ENCODE data around the gene HSPA9.

The HSPA9 gene

DNA sequence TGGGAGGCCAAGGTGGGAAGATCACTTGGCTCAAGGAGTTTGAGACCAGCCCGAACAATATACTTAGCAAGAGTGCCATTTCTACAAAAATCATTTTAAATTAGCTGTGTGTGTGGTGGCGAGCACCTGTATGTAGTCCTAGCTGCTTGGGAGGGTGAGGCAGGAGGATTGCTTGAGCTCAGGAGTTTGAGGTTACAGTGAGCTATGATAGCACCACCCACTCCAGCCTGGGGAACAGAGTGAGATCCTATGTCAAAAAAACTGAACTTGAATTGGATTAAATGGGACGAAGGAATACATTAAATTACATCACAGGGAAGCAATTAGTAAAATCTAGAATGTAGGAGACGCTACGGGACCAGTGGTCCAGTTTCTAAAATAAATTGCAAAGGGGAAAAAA lies 25.8 kb downstream of the HSPA9 start:
- Histone ChIP-seq H3K4me1 (ENCODE audit: control insufficient read depth in 1 of 2, insufficient read depth in 2 of 2, low read length in 2 of 2) (peaks cover 4% of the 10 kb centered on the region in 2 experiments), H4K8ac (ENCODE audit: low read depth, low read length) (no peak overlapping the region), H4K12ac (ENCODE audit: low read depth, low read length) (no peak overlapping the region), H3K14ac (ENCODE audit: low read length) (no peak overlapping the region), H3K9me3 (ENCODE audit: insufficient read depth, low read depth, low read length) (no peaks in the 10 kb centered on the region), H3K79me2 (ENCODE audit: control insufficient read depth, insufficient read depth, low read length, poor library complexity) (peaks cover 2% of the 10 kb centered on the region), H3K4ac (ENCODE audit: low read depth, low read length) (peak overlapping the region; percentile 6), H3K23ac (ENCODE audit: low read length) (no peak overlapping the region), H3K27me3 (ENCODE audit: insufficient read depth, low read length) (no peaks in the 10 kb centered on the region), H2AK5ac (ENCODE audit: low read length) (no peak overlapping the region), H2BK120ac (ENCODE audit: insufficient read depth, low read length, poor library complexity) (no peak overlapping the region), H3K9ac (ENCODE audit: low read length) (no peak overlapping the region), H3K79me1 (ENCODE audit: low read length) (no peaks in the 10 kb centered on the region), H4K91ac (ENCODE audit: low read depth, low read length) (no peak overlapping the region), H2BK5ac (ENCODE audit: low read depth, low read length, poor library complexity) (no peak overlapping the region), H3K4me2 (ENCODE audit: low read length) (no peak overlapping the region), H2AFZ (ENCODE audit: insufficient read depth, low read length, poor library complexity) (no peak overlapping the region), H3K27ac (ENCODE audit: low read depth, low read length) (no peak overlapping the region), H3K4me3 (ENCODE audit: low read depth, low read length) (no peak overlapping the region), H3K18ac (ENCODE audit: low read length) (no peak overlapping the region), H2BK12ac (ENCODE audit: low read length) (no peak overlapping the region), H3K36me3 (ENCODE audit: control insufficient read depth in 1 of 2, insufficient read depth in 2 of 2, low read length in 2 of 2) (peaks cover 3 to 7% of the 10 kb centered on the region in 2 experiments)
- no peak for DNase-seq
- WGBS (ENCODE audit: extremely low coverage, insufficient coverage, insufficient read length): no CpG with 5 or more reads among the region's 5 CpGs

GRCh38 chr5:138545919-138546562 lies 29.2 kb downstream of the HSPA9 start:
- Histone ChIP-seq H3K18ac (ENCODE audit: low read length) (no peak overlapping the region), H3K9ac (ENCODE audit: low read length) (no peak overlapping the region), H3K4ac (ENCODE audit: low read depth, low read length) (no peak overlapping the region), H3K14ac (ENCODE audit: low read length) (no peak overlapping the region), H3K79me2 (ENCODE audit: control insufficient read depth, insufficient read depth, low read length, poor library complexity) (peaks cover 24% of the 10 kb centered on the region), H2BK12ac (ENCODE audit: low read length) (no peak overlapping the region), H4K91ac (ENCODE audit: low read depth, low read length) (no peak overlapping the region), H4K12ac (ENCODE audit: low read depth, low read length) (no peak overlapping the region), H4K8ac (ENCODE audit: low read depth, low read length) (no peak overlapping the region), H2AK5ac (ENCODE audit: low read length) (no peak overlapping the region), H3K4me2 (ENCODE audit: low read length) (no peak overlapping the region), H2BK120ac (ENCODE audit: insufficient read depth, low read length, poor library complexity) (no peak overlapping the region), H3K4me3 (ENCODE audit: low read depth, low read length) (no peak overlapping the region), H3K27ac (ENCODE audit: low read depth, low read length) (no peak overlapping the region), H3K36me3 (ENCODE audit: control insufficient read depth in 1 of 2, insufficient read depth in 2 of 2, low read length in 2 of 2) (peaks cover 0 to 3% of the 10 kb centered on the region in 2 experiments), H3K27me3 (ENCODE audit: insufficient read depth, low read length) (no peaks in the 10 kb centered on the region), H3K4me1 (ENCODE audit: control insufficient read depth in 1 of 2, insufficient read depth in 2 of 2, low read length in 2 of 2) (peaks cover 7 to 8% of the 10 kb centered on the region in 2 experiments), H3K23ac (ENCODE audit: low read length) (no peak overlapping the region), H3K9me3 (ENCODE audit: insufficient read depth, low read depth, low read length) (no peaks in the 10 kb centered on the region), H3K79me1 (ENCODE audit: low read length) (peaks cover 17% of the 10 kb centered on the region), H2AFZ (ENCODE audit: insufficient read depth, low read length, poor library complexity) (no peak overlapping the region), H2BK5ac (ENCODE audit: low read depth, low read length, poor library complexity) (no peak overlapping the region)
- peak; percentile 72 to 83 for DNase-seq
- WGBS (ENCODE audit: extremely low coverage, insufficient coverage, insufficient read length): no CpG with 5 or more reads among the region's 6 CpGs

GRCh38 chr5:138544181-138545134 lies 30.7 kb downstream of the HSPA9 start:
- peak overlapping the region; percentile 49 for H2AK5ac ChIP-seq (ENCODE audit: low read length)
- H3K23ac ChIP-seq (ENCODE audit: low read length): no peak overlapping the region
- H3K27me3 ChIP-seq (ENCODE audit: insufficient read depth, low read length): no peaks in the 10 kb centered on the region
- peaks cover 7 to 8% of the 10 kb centered on the region in 2 experiments for H3K4me1 ChIP-seq (ENCODE audit: control insufficient read depth in 1 of 2, insufficient read depth in 2 of 2, low read length in 2 of 2)
- H3K9me3 ChIP-seq (ENCODE audit: insufficient read depth, low read depth, low read length): no peaks in the 10 kb centered on the region
- H2BK5ac ChIP-seq (ENCODE audit: low read depth, low read length, poor library complexity): peak overlapping the region; percentile 6
- peak overlapping the region; percentile 6 for H4K12ac ChIP-seq (ENCODE audit: low read depth, low read length)
- H3K14ac ChIP-seq (ENCODE audit: low read length): no peak overlapping the region
- no peak overlapping the region for H3K18ac ChIP-seq (ENCODE audit: low read length)
- peaks cover 17% of the 10 kb centered on the region for H3K79me1 ChIP-seq (ENCODE audit: low read length)
- H2BK120ac ChIP-seq (ENCODE audit: insufficient read depth, low read length, poor library complexity): no peak overlapping the region
- H3K4me3 ChIP-seq (ENCODE audit: low read depth, low read length): no peak overlapping the region
- H3K27ac ChIP-seq (ENCODE audit: low read depth, low read length): no peak overlapping the region
- H3K4me2 ChIP-seq (ENCODE audit: low read length): peak overlapping the region; percentile 88
- H4K8ac ChIP-seq (ENCODE audit: low read depth, low read length): no peak overlapping the region
- peak overlapping the region; percentile 87 for H3K4ac ChIP-seq (ENCODE audit: low read depth, low read length)
- DNase-seq: no peak
- peaks cover 24% of the 10 kb centered on the region for H3K79me2 ChIP-seq (ENCODE audit: control insufficient read depth, insufficient read depth, low read length, poor library complexity)
- peak overlapping the region; percentile 94 for H4K91ac ChIP-seq (ENCODE audit: low read depth, low read length)
- peak overlapping the region; percentile 98 for H3K9ac ChIP-seq (ENCODE audit: low read length)
- peaks cover 0 to 3% of the 10 kb centered on the region in 2 experiments for H3K36me3 ChIP-seq (ENCODE audit: control insufficient read depth in 1 of 2, insufficient read depth in 2 of 2, low read length in 2 of 2)
- H2BK12ac ChIP-seq (ENCODE audit: low read length): no peak overlapping the region
- WGBS (ENCODE audit: extremely low coverage, insufficient coverage, insufficient read length): no CpG with 5 or more reads among the region's 16 CpGs
- H2AFZ ChIP-seq (ENCODE audit: insufficient read depth, low read length, poor library complexity): no peak overlapping the region

- Histone ChIP-seq H3K23ac (ENCODE audit: low read length) (no peak overlapping the region), H3K79me2 (ENCODE audit: control insufficient read depth, insufficient read depth, low read length, poor library complexity) (peaks cover 24% of the 10 kb centered on the region), H3K4me1 (ENCODE audit: control insufficient read depth in 1 of 2, insufficient read depth in 2 of 2, low read length in 2 of 2) (peaks cover 7 to 8% of the 10 kb centered on the region in 2 experiments), H3K9me3 (ENCODE audit: insufficient read depth, low read depth, low read length) (no peaks in the 10 kb centered on the region), H3K36me3 (ENCODE audit: control insufficient read depth in 1 of 2, insufficient read depth in 2 of 2, low read length in 2 of 2) (peaks cover 0 to 3% of the 10 kb centered on the region in 2 experiments), H3K4me2 (ENCODE audit: low read length) (peak overlapping the region; percentile 88), H2BK12ac (ENCODE audit: low read length) (no peak overlapping the region), H2BK120ac (ENCODE audit: insufficient read depth, low read length, poor library complexity) (peak overlapping the region; percentile 80), H4K12ac (ENCODE audit: low read depth, low read length) (peak overlapping the region; percentile 85), H3K9ac (ENCODE audit: low read length) (peak overlapping the region; percentile 98), H4K8ac (ENCODE audit: low read depth, low read length) (peak overlapping the region; percentile 95), H2AK5ac (ENCODE audit: low read length) (peak overlapping the region; percentile 44), H3K79me1 (ENCODE audit: low read length) (peaks cover 17% of the 10 kb centered on the region), H3K18ac (ENCODE audit: low read length) (peak overlapping the region; percentile 95), H2AFZ (ENCODE audit: insufficient read depth, low read length, poor library complexity) (peak overlapping the region; percentile 77), H2BK5ac (ENCODE audit: low read depth, low read length, poor library complexity) (peak overlapping the region; percentile 93), H4K91ac (ENCODE audit: low read depth, low read length) (peak overlapping the region; percentile 94), H3K4me3 (ENCODE audit: low read depth, low read length) (peak overlapping the region; percentile 96), H3K27me3 (ENCODE audit: insufficient read depth, low read length) (no peaks in the 10 kb centered on the region), H3K27ac (ENCODE audit: low read depth, low read length) (peak overlapping the region; percentile 90), H3K4ac (ENCODE audit: low read depth, low read length) (peak overlapping the region; percentile 87), H3K14ac (ENCODE audit: low read length) (peak overlapping the region; percentile 97)
- no CpG with 5 or more reads among the region's 12 CpGs for WGBS (ENCODE audit: extremely low coverage, insufficient coverage, insufficient read length)
- no peak for DNase-seq
These were observed 31.5 kb downstream of the HSPA9 start for GRCh38 chr5:138543730-138544104.

All from trophoblast cell (in vitro differentiated cells and primary cell).